Liver (tissue), 3 donors: ENCODE data around the gene EXTL1.

Source experiments
- ATF3 ChIP-seq: IDR thresholded peaks from 2 replicates; pipeline ENCODE4 v1.6.1; 2016; ENCODE audit warnings: antibody characterized with exemption
- EGR1 ChIP-seq, 2 donors: IDR thresholded peaks; 2 replicates each; pipeline ENCODE4 v1.6.1; 2016 to 2018; ENCODE audit warnings: antibody characterized with exemption in 2 of 2, low read depth in 2 of 2
- FOXA1 ChIP-seq: IDR thresholded peaks from 2 replicates; pipeline ENCODE4 v1.6.1; 2016; ENCODE audit warnings: antibody characterized with exemption
- GABPA ChIP-seq, 2 donors: IDR thresholded peaks in 1 of 2; conservative IDR thresholded peaks in 1 of 2; 2 replicates each; pipeline ENCODE4 v1.6.1; 2016; ENCODE audit warnings: antibody characterized with exemption in 2 of 2, mild to moderate bottlenecking in 1 of 2, moderate library complexity in 1 of 2
- JUND ChIP-seq, 2 donors: IDR thresholded peaks; 2 replicates each; pipeline ENCODE4 v1.6.1; 2016; ENCODE audit warnings: antibody characterized with exemption in 2 of 2
- NR2F2 ChIP-seq: IDR thresholded peaks from 2 replicates; pipeline ENCODE4 v1.6.1; 2016; ENCODE audit warnings: antibody characterized with exemption
- RAD21 ChIP-seq, 2 donors: IDR thresholded peaks; 2 replicates each; pipeline ENCODE4 v1.6.1; 2016; ENCODE audit warnings: antibody characterized with exemption in 2 of 2, mild to moderate bottlenecking in 2 of 2
- RXRA ChIP-seq, 2 donors: IDR thresholded peaks; 2 replicates each; pipeline ENCODE4 v1.6.1; 2017 to 2018; ENCODE audit warnings: antibody characterized with exemption in 2 of 2, mild to moderate bottlenecking in 1 of 2
- SP1 ChIP-seq: IDR thresholded peaks from 2 replicates; pipeline ENCODE4 v1.6.1; 2018; ENCODE audit warnings: antibody characterized with exemption, mild to moderate bottlenecking
- TAF1 ChIP-seq: conservative IDR thresholded peaks from 2 replicates; pipeline ENCODE4 v1.6.1; 2016; ENCODE audit warnings: antibody characterized with exemption, mild to moderate bottlenecking
- YY1 ChIP-seq: IDR thresholded peaks from 2 replicates; pipeline ENCODE4 v1.6.1; 2016; ENCODE audit warnings: antibody characterized with exemption, mild to moderate bottlenecking
- TF ChIP-seq, protein P1 (sequence below): fragments of 150-350 bp; IDR thresholded peaks from 2 replicates; pipeline ENCODE4 v1.5.1; 2017; ENCODE audit warnings: improper control_type of control experiment, low read depth, low read length; ENCODE audit not compliant: missing input control
- TF ChIP-seq, protein P2 (sequence below): IDR thresholded peaks from 2 replicates; pipeline ENCODE4 v1.6.1; 2016; ENCODE audit warnings: antibody characterized with exemption
- TF ChIP-seq, protein P3 (sequence below): IDR thresholded peaks from 2 replicates; pipeline ENCODE4 v1.6.1; 2016; ENCODE audit warnings: antibody characterized with exemption, mild to moderate bottlenecking
- donor health status: healthy.
- donor health status: healthy.

DNA sequence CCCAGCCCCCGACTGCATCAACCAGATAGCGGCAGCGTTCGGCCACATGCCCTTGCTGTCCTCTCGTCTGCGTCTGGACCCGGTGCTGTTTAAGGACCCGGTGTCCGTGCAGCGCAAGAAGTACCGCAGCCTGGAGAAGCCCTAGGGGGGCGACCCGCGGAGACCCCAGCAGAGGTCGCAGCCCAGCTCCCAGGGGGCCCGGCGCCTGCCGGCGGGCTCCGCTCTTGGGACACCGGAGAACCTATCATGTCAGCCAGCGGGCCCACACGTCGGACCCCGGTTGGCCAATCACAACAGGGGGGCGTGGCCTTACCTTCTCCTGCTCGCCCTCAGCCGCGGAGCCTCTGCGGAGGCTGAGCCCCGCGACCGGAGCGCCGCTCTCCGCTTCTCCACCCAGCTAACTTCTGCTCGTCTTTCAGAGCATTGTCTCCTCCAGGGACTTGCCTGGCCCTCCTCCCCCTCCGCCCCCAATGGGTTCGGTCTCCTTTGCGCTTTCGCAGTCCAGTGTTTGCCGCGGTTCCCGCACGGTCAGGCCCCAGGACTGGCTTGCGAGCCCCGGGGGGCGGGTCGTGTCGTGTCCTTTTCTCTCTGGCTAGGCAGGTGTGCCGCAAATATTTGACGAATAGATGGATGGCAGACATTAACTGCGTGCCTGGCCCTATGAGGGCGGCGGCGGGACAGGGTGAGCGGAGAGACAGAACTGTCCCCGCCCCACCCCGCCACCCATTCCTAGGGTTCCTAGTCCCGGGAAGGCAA, 13.8 kb downstream of the EXTL1 start:
- TF ChIP-seq, protein P1, sequence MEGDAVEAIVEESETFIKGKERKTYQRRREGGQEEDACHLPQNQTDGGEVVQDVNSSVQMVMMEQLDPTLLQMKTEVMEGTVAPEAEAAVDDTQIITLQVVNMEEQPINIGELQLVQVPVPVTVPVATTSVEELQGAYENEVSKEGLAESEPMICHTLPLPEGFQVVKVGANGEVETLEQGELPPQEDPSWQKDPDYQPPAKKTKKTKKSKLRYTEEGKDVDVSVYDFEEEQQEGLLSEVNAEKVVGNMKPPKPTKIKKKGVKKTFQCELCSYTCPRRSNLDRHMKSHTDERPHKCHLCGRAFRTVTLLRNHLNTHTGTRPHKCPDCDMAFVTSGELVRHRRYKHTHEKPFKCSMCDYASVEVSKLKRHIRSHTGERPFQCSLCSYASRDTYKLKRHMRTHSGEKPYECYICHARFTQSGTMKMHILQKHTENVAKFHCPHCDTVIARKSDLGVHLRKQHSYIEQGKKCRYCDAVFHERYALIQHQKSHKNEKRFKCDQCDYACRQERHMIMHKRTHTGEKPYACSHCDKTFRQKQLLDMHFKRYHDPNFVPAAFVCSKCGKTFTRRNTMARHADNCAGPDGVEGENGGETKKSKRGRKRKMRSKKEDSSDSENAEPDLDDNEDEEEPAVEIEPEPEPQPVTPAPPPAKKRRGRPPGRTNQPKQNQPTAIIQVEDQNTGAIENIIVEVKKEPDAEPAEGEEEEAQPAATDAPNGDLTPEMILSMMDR: no peak
- no peak for TF ChIP-seq NR2F2
- TF ChIP-seq SP1: peak; percentile 17
- no peak for TF ChIP-seq TAF1
- TF ChIP-seq JUND (IDR thresholded peaks at IDR 0.05): no peak
- TF ChIP-seq RAD21 (IDR thresholded peaks at IDR 0.05): no peak
- no peak for TF ChIP-seq ATF3
- no peak for TF ChIP-seq YY1
- no peak for TF ChIP-seq EGR1 (IDR thresholded peaks at IDR 0.05; ENCODE audit: low read depth in 2 of 2)
- TF ChIP-seq, protein P2, sequence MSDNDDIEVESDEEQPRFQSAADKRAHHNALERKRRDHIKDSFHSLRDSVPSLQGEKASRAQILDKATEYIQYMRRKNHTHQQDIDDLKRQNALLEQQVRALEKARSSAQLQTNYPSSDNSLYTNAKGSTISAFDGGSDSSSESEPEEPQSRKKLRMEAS: no peak
- TF ChIP-seq, protein P3, sequence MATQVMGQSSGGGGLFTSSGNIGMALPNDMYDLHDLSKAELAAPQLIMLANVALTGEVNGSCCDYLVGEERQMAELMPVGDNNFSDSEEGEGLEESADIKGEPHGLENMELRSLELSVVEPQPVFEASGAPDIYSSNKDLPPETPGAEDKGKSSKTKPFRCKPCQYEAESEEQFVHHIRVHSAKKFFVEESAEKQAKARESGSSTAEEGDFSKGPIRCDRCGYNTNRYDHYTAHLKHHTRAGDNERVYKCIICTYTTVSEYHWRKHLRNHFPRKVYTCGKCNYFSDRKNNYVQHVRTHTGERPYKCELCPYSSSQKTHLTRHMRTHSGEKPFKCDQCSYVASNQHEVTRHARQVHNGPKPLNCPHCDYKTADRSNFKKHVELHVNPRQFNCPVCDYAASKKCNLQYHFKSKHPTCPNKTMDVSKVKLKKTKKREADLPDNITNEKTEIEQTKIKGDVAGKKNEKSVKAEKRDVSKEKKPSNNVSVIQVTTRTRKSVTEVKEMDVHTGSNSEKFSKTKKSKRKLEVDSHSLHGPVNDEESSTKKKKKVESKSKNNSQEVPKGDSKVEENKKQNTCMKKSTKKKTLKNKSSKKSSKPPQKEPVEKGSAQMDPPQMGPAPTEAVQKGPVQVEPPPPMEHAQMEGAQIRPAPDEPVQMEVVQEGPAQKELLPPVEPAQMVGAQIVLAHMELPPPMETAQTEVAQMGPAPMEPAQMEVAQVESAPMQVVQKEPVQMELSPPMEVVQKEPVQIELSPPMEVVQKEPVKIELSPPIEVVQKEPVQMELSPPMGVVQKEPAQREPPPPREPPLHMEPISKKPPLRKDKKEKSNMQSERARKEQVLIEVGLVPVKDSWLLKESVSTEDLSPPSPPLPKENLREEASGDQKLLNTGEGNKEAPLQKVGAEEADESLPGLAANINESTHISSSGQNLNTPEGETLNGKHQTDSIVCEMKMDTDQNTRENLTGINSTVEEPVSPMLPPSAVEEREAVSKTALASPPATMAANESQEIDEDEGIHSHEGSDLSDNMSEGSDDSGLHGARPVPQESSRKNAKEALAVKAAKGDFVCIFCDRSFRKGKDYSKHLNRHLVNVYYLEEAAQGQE: no peak
- no peak for TF ChIP-seq RXRA (IDR thresholded peaks at IDR 0.05)
- TF ChIP-seq FOXA1: no peak
- no peak for TF ChIP-seq GABPA (IDR thresholded peaks at IDR 0.05 in 1 of 2, conservative IDR thresholded peaks at IDR 0.05 in 1 of 2)
